Subcutaneous adipose tissue (tissue), 4 donors: ENCODE measurements around the gene COL8A2. TPM values are rescaled to one million over a fixed set of nuclear protein-coding genes. Genes with fewer than 3 reads are reported as not detected.

Source experiments
- CTCF ChIP-seq: fragments of 450-650 bp; IDR thresholded peaks from one replicate; pipeline ENCODE4 v1.5.1; 2016; ENCODE audit warnings: low read depth, mild to moderate bottlenecking, control low read depth, antibody characterized with exemption, moderate library complexity
- total RNA-seq, 4 donors: library from RNA; depleted of rRNA; stranded (reverse); fragments of >200 nt; gene quantifications; one replicate each; pipeline ENCODE4 v1.1.0, GENCODE V29; 2016

Gene COL8A2
- total RNA-seq, 4 donors from 2014 or later = 1.1 to 5.9 (median 3.3) TPM

DNA sequence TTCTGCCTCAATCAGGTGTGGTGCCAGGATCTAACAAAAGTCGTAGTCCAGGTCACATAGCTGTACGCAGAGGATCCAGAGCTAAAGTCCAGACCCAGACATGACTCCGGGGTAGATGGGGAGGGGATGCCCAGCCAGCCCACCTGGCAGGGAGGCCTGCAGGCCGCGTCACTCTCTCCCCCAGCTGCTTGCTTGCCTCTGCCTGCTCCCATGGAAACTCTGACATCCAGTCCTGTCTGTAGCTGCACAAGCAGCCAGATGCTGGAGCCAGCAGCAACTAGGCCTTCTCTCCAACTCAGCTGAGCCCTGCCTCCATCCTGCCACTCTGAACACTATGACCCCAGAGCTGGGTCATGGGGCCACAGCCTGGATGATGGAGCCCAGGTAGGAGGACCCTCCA, 8.1 kb downstream of the COL8A2 start:
- no peak for TF ChIP-seq CTCF

GRCh38 chr1:36115931-36116330, 9.1 kb downstream of the COL8A2 start:
- no peak for TF ChIP-seq CTCF

DNA sequence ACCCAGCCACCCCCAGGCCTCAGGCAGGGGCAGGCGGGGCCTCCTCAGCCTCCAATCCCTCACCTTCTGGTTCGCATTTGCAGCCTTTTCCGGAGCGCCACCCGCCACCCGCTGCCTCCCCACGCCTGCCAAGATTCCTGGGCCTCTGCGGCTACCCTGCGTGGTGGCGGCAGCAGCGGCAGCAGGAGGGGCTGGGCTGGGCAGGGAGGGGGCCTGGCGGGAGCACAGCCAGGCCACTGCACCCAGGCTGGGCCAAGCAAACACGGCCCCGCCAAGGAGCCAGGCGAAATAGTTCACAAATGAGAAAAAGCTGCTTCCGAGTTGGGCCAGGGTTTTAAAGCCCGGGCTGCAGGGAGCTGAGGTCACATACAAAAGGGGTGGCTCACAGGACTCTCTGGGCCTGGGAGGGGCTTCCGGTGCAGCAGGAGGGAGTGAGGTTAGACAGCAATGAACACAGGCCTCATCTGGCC, 9.8 kb downstream of the COL8A2 start:
- no peak for TF ChIP-seq CTCF

DNA sequence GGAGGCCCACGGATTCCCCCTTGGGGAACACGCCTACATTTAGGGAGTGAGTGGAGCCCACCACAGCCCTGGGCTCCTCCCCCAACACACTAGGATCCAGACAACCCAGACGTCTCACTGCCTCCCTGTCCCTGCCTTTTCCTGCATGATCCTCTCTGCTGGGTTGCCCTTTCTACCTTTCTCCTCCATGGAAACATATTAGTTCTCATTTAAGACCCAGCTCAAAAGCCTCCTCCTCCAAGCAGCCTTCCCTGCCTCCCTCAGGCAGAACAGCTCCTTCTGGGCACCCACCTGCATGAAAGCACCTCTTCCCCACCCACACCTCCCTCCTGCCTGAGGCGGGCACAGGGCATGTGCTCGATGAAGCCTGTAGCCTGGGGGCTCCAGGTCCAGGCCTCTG, 10.7 kb downstream of the COL8A2 start:
- TF ChIP-seq CTCF = no peak

DNA sequence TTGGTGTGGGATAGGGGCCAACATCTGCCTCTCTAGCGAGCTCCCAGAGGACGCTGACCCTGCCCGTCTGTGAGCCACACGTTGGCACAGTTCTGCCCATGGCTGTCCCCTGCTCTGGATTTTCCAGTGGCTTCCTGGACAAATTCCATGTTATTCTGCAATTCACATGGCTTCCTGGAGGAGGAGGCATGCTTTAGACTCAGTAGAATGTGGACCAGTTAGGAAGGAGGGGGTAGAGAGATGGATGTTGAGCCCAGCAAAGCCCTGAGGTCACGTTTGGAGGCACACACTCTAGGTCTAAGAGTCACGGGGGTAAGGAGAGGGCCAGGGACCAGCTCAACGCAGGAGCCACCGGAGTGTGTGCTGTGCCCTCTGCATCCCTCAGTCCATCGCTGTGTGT, 12.2 kb downstream of the COL8A2 start:
- no peak for TF ChIP-seq CTCF

DNA sequence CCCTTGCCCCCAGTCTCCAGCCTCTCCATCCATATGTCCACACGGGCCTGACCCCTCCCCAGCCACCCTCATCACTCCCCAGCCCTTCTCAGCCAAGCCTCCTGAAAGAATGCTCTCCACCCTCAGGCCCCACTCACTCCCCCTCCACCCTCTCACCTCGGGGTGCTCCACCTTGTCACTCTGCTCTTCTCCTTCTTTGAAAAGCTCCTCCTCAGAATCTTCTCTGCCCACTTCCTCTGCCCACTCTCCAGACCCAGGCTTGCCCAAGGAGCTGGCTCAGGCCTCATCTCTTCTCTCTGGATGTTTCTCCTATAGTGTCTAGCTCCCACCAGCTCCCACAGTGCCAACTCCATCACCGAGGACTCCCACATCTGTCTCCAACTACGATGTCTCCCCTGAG, 13.9 kb downstream of the COL8A2 start:
- no peak for TF ChIP-seq CTCF

GRCh38 chr1:36109041-36109679, 15.9 kb downstream of the COL8A2 start:
- TF ChIP-seq CTCF = no peak
